RPMI8226 (cell line): ENCODE measurements around the gene C11orf68.
A peak's percentile ranks its signal among the peaks of the same experiment; 100 is the strongest.

ENCODE experiments used
- DNase-seq: peaks from one replicate; pipeline ENCODE4 v3.0.0-alpha.2; 2015

C11orf68 gene

GRCh38 chr11:65944191-65944590, 25.3 kb upstream of the C11orf68 start:
- DNase-seq: no peak

GRCh38 chr11:65942531-65942930, 23.7 kb upstream of the C11orf68 start:
- DNase-seq: no peak

GRCh38 chr11:65941720-65942310, 23.0 kb upstream of the C11orf68 start:
- DNase-seq: no peak

- DNase-seq: peak; percentile 2
Observed at GRCh38 chr11:65937766-65938165, 18.9 kb upstream of the C11orf68 start.

GRCh38 chr11:65934014-65934413, 15.2 kb upstream of the C11orf68 start:
- DNase-seq: no peak

- DNase-seq: no peak
Observed at GRCh38 chr11:65932558-65932919, 13.7 kb upstream of the C11orf68 start.

- DNase-seq: no peak
Observed at GRCh38 chr11:65931773-65932557, 13.1 kb upstream of the C11orf68 start.

GRCh38 chr11:65928667-65929066, 9.8 kb upstream of the C11orf68 start:
- DNase-seq: no peak

- peak; percentile 93 for DNase-seq
Observed at GRCh38 chr11:65927904-65928397, 9.1 kb upstream of the C11orf68 start.

GRCh38 chr11:65925397-65925796, 6.5 kb upstream of the C11orf68 start:
- DNase-seq: no peak

- no peak for DNase-seq
Observed at GRCh38 chr11:65922565-65922964, 3.7 kb upstream of the C11orf68 start.

GRCh38 chr11:65921876-65922275, 3.0 kb upstream of the C11orf68 start:
- DNase-seq: no peak

- DNase-seq: no peak
Observed at GRCh38 chr11:65921033-65921555, 2.2 kb upstream of the C11orf68 start.

- no peak for DNase-seq
Observed at GRCh38 chr11:65920372-65920802, 1.5 kb upstream of the C11orf68 start.

- peak; percentile 61 for DNase-seq
Observed at GRCh38 chr11:65919573-65920371, 910 bp upstream of the C11orf68 start.

GRCh38 chr11:65919141-65919572, 295 bp upstream of the C11orf68 start, which contains the start of gene DRAP1:
Gene DRAP1 (plus strand): TSS chr11:65919426. CDS start chr11:65919502, 76 bp downstream.
- DNase-seq: peak; percentile 100

GRCh38 chr11:65917434-65918210, 1.2 kb downstream of the C11orf68 start:
- DNase-seq: no peak

GRCh38 chr11:65917077-65917433, 1.8 kb downstream of the C11orf68 start:
- DNase-seq: no peak

- DNase-seq: no peak
Observed at GRCh38 chr11:65916391-65916790, 2.5 kb downstream of the C11orf68 start.

GRCh38 chr11:65915821-65916251, 3.0 kb downstream of the C11orf68 start:
- DNase-seq: no peak

GRCh38 chr11:65915101-65915820, 3.6 kb downstream of the C11orf68 start:
- no peak for DNase-seq

- no peak for DNase-seq
Observed at GRCh38 chr11:65912845-65913244, 6.0 kb downstream of the C11orf68 start.
